Stimulated activated CD4-positive, alpha-beta T cell treated with anti-CD3 and anti-CD28 coated beads, Interleukin-15, amount 100 ng/mL, for 48 hours (primary cell): ENCODE data around the gene RBM34.
A peak's percentile ranks its signal among the peaks of the same experiment; 100 is the strongest.

Experiments
- DNase-seq, 2 donors: peaks; one replicate each; pipeline ENCODE4 v3.0.0-alpha.2; 2020; ENCODE audit warnings: low read depth in 2 of 2

The RBM34 gene

GRCh38 chr1:235152235-235152634 lies 8.8 kb downstream of the RBM34 start:
- DNase-seq = no peak

- DNase-seq = no peak
Measured at GRCh38 chr1:235151033-235151432, 10.0 kb downstream of the RBM34 start.

- DNase-seq = no peak
Measured at GRCh38 chr1:235149824-235150223, 11.2 kb downstream of the RBM34 start.

GRCh38 chr1:235147269-235147668 lies 13.8 kb downstream of the RBM34 start:
- no peak for DNase-seq

- no peak for DNase-seq
Measured at GRCh38 chr1:235145639-235146038, 15.4 kb downstream of the RBM34 start.

DNA sequence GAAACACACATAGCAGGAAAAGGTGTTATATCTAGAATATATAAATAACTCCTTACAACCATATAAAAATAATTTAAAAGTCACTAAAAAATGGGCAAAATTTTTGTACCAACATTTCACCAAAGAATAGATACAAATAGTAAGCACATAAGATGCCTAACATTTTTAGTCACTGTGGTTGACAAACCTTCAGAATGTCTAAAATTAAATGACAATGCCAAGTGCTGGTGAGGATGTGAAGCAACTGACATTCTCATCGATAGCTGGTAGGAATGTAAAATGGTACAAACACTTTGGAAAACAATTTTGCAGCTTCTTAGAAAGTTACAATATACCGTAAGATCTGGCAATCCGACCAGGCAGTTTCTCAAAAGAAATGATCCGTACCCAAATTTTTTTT lies 18.1 kb downstream of the RBM34 start:
- DNase-seq = no peak

- no peak for DNase-seq
Measured at GRCh38 chr1:235139315-235139714, 21.7 kb downstream of the RBM34 start.

DNA sequence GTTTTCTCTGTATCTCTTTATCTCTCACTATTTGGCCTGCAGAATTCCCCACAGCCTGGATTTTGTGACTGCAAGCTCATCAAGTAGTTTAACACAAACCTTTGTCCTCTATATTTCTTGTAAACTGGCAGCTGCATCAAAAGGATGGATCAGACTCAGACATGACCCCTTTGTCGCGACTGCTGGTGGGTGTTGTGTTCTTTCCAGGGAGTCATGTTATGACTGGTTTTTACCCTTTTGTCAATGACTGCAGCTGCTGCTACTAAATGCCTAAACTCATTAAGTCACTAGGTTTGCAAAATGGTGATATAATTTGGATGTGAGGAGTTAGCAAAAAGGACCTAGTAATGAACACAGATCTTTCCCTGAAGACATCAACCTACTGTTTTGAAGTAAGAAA lies 22.2 kb downstream of the RBM34 start:
- DNase-seq = peak in 1 of 2 donors; percentile 30

DNA sequence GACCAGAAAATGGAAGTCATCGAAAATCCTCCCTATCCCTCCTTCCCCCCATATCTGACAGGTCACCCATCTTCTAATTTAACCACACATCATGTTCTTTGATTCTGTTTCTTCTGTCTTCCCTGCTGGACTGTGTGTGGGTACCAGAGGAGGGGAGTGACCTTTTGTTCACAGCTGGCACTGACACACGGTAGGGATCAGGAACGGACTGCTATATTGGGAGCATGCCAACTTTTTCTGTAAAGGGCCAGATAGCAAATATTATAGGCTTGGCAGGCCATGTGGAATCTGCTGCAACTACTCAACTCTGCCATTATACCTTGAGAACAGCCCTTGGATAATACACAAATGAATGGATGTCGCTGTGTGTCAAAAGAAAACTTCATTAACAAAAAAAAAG lies 24.9 kb downstream of the RBM34 start:
- no peak for DNase-seq

GRCh38 chr1:235134171-235134570 lies 26.9 kb downstream of the RBM34 start:
- no peak for DNase-seq

- DNase-seq = no peak
Measured at GRCh38 chr1:235133086-235133485, 28.0 kb downstream of the RBM34 start.

- no peak for DNase-seq
Measured at GRCh38 chr1:235131961-235132360, 29.1 kb downstream of the RBM34 start.

GRCh38 chr1:235130766-235131270 lies 30.2 kb downstream of the RBM34 start:
- no peak for DNase-seq

DNA sequence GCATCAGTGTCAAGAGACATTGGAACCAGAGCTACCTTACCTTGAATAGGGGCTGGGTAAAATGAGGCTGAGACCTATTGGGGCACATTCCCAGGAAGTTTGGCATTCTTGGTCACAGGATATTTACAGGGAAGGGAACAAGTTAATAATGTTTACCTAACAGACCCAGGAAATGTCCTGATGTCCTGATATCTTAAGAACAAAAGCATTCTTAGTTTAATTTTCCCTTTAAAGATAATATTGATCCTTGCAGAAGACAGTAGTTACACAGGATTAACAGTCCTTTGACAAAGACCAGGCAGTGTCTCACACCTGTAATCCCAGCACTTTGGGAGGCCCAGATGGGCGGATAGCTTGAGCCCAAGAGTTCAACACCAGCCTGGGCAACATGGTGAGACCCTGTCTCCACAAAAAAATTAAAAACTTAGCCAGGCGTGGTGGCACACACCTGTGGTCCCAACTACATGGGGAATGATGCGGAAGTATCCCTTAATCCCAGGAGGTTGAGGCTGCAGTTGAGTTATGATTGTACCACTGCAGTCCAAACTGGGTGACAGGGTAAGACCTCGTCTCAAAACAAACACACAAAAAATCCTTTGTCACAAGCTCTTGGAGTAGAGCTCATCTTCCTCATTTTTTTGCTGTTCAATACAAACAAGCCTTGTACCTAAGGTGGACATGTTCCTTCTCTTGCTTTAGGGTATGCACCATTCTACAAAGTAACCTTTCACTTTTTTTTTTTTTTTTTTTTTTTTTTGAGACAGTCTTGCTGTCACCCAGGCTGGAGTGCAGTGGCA lies 31.1 kb downstream of the RBM34 start:
- DNase-seq = no peak

DNA sequence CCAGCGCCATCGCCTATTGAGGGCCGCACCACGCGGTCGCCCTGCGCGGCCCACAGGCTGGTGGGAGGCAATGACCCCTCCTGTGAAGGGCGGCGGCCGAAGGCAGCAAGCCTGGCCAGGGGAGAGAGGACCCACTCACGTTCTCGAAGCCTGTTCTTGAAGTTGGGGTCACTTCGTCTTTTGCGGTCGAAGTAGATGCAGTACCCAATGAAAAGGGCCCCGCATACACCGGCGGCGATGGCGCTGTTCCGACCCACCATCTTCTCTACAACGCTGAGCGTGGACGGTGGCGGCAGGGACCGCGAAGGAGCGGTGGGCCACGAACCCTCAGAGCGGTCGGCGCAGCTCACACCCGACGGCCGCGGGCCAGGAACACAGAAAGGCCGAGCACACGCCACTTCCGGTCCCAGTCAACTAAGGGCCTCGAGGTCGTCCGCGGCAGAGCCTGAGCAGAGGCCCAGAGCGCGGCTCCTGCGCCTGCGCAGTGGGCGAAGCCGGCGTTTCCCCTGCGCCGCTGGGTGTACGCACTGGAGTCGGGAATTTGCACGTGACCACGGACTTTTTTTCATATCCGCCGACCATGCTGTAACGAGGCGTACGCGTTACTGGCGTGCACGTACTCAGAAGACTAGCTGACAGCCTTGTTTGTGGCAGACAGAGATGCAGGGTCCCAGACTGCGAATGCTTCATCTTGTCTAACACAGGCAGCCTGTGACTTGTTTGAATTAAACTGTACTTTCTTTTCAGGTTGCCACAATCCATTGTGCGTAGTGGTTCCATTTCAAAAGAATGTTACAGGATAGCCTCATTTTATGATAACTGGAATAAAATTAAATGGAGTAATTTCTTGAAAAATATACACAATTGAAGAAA lies 32.4 kb downstream of the RBM34 start, which contains the start of gene TOMM20:
Gene TOMM20 (minus strand): TSS at position 382 of the 873 bp plus-strand sequence. CDS start 122 bp downstream, at position 260.
- peak; percentile 91 to 92 for DNase-seq

GRCh38 chr1:235127732-235128455 lies 33.2 kb downstream of the RBM34 start:
- DNase-seq = no peak

DNA sequence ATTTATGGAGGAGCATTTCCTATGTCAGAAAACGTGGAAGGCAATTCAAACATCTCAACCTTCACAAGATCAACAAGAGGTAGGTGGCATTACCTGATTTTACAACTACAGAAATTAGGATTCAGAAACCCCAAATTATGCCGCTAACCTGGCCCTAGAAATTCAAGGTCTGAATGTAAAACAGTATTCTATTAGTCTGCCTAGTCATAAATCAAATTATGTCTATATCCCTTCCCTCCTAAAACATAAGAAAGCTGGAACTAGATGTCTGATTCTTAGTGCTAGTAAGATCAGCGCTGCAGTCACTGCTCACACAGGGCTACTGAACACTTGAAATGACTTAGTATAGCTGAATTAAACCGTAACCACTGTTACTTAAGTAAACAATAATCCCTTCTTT lies 33.8 kb downstream of the RBM34 start:
- no peak for DNase-seq

DNA sequence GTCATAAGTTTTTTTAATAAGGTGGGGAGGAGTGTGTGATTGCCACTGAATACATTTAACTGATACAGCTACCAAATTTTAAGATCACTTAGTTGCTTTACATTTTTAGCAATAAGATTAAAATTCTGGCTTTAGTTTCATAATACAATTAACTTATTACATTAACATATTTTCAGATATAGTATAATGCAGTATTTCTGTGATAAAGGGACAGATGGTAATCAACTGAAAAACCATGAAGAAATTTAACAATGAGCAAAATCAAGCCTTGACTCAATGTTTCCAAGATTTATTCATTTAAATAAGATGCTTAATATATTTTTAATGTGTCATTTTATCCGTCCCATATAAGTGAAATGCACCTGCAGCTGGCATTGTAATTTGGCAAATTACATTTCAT lies 36.4 kb downstream of the RBM34 start:
- DNase-seq = no peak

GRCh38 chr1:235124111-235124510 lies 36.9 kb downstream of the RBM34 start:
- no peak for DNase-seq

- DNase-seq = no peak
Measured at GRCh38 chr1:235122348-235122747, 38.7 kb downstream of the RBM34 start.

- DNase-seq = no peak
Measured at GRCh38 chr1:235113183-235113917, 47.7 kb downstream of the RBM34 start.
